Spleen (tissue), 11 donors: ENCODE measurements around the gene AP2A1. TPM values are rescaled to one million over a fixed set of nuclear protein-coding genes. Genes with fewer than 3 reads are reported as not detected.

Experiments used
- DNase-seq: peaks from one replicate; pipeline ENCODE4 v3.0.0-alpha.2; 2020
- H3K27ac ChIP-seq, 8 donors: fragments of 200-600 bp; sonication (generic) in 7 of 8; 1 replicate in 4 of 8; 2 replicates in 4 of 8; pipeline versions ENCODE4 v1.5.0 to v1.8.0; 2016 to 2021; ENCODE audit warnings: inconsistent platforms in 4 of 8, mild to moderate bottlenecking in 4 of 8, moderate library complexity in 1 of 8
- H3K27me3 ChIP-seq, 7 donors: fragments of 200-600 bp; sonication (generic) in 6 of 7; replicated peaks in 1 of 7; 1 replicate in 4 of 7; 2 replicates in 3 of 7; pipeline versions ENCODE4 v1.5.0 to v1.8.0; 2016 to 2021; ENCODE audit warnings: inconsistent platforms in 3 of 7, mild to moderate bottlenecking in 1 of 7
- H3K36me3 ChIP-seq, 6 donors: fragments of 200-600 bp; sonication (generic) in 5 of 6; 1 replicate in 4 of 6; 2 replicates in 2 of 6; pipeline versions ENCODE4 v1.5.0 to v1.8.0; 2016 to 2021; ENCODE audit warnings: inconsistent platforms in 2 of 6
- H3K4me1 ChIP-seq, 6 donors: fragments of 200-600 bp; sonication (generic) in 5 of 6; 1 replicate in 3 of 6; 2 replicates in 3 of 6; pipeline versions ENCODE4 v1.5.0 to v1.8.0; 2016 to 2021; ENCODE audit warnings: inconsistent platforms in 3 of 6
- H3K4me3 ChIP-seq, 8 donors: fragments of 200-600 bp; sonication (generic) in 7 of 8; 1 replicate in 4 of 8; 2 replicates in 4 of 8; pipeline versions ENCODE4 v1.5.0 to v1.8.0; 2016 to 2021; ENCODE audit warnings: inconsistent platforms in 4 of 8, mild to moderate bottlenecking in 4 of 8, moderate library complexity in 2 of 8
- H3K9me3 ChIP-seq, 8 donors: fragments of 200-600 bp; sonication (generic) in 7 of 8; 1 replicate in 4 of 8; 2 replicates in 4 of 8; pipeline versions ENCODE4 v1.5.0 to v1.8.0; 2016 to 2021; ENCODE audit warnings: inconsistent platforms in 4 of 8
- CTCF ChIP-seq, 11 experiments: fragments of 200-600 bp in 7 of 11; fragments of 450-650 bp in 4 of 11; sonication (generic) in 4 of 11; IDR thresholded peaks in 8 of 11; conservative IDR thresholded peaks in 3 of 11; 1 replicate in 7 of 11; 2 replicates in 4 of 11; pipeline versions ENCODE4 v1.4.0 to v1.8.0; 2016 to 2021; ENCODE audit warnings: antibody characterized with exemption in 11 of 11, inconsistent platforms in 4 of 11, mild to moderate bottlenecking in 1 of 11
- POLR2A ChIP-seq, 3 donors: fragments of 450-650 bp; IDR thresholded peaks; one replicate each; pipeline ENCODE4 v1.5.1; 2017; ENCODE audit warnings: antibody characterized with exemption in 3 of 3, mild to moderate bottlenecking in 1 of 3
- POLR2AphosphoS5 ChIP-seq, 3 donors: sonication (generic); formaldehyde crosslinking; IDR thresholded peaks; one replicate each; pipeline ENCODE4 v1.5.1; 2017; ENCODE audit warnings: antibody characterized with exemption in 3 of 3
- WGBS, 5 donors: extraction: QIAGEN DNeasy Blood & Tissue Kit in 3 of 5; methylation state at CpG; one replicate each; pipeline versions ENCODE4 v1.1.5 to v1.1.7; 2013 to 2018; 5-methylcytosine and 5-hydroxymethylcytosine counted together
- intact Hi-C: fragments of 100-400 bp; cut with DNase I; formaldehyde crosslinking; loops from one replicate; pipeline ENCODE4 v1.15.0; 2023; ENCODE audit warnings: low total_unique reads
- polyA plus RNA-seq, 3 donors: library from polyadenylated mRNA; stranded (reverse); fragments of 200-250 nt; gene quantifications; one replicate each; pipeline ENCODE4 v1.2.1, GENCODE V29; 2013
- total RNA-seq, 7 donors: library from RNA; depleted of rRNA in 3 of 7; stranded (reverse); fragments of >200 nt in 3 of 7; fragmentation: NEBNext Ultra II Directional in 4 of 7; extraction: Animal tissue kit (Norgen Biotek cat#: 25700) in 4 of 7; gene quantifications; one replicate each; pipeline versions ENCODE4 v1.1.0 to v1.2.1, GENCODE V29; 2016 to 2021
- donor health status: healthy with polysubstance abuse.
- donor health status: DM: no; HTN: no; CAD: no; lungs with moderate emphysema.
- donor health status: DM: no; HTN: no; CAD: no.
- donor health status: Bipolar disorder and iron deficiency.
- donor health status: healthy.
- donor health status: DM: no; HTN: no; CAD: no.
- donor health status: DM: yes; HTN: yes; CAD: no.

Gene AP2A1
- total and polyA plus RNA-seq, 10 donors = 18.1 to 108 (median 89.1) TPM

DNA sequence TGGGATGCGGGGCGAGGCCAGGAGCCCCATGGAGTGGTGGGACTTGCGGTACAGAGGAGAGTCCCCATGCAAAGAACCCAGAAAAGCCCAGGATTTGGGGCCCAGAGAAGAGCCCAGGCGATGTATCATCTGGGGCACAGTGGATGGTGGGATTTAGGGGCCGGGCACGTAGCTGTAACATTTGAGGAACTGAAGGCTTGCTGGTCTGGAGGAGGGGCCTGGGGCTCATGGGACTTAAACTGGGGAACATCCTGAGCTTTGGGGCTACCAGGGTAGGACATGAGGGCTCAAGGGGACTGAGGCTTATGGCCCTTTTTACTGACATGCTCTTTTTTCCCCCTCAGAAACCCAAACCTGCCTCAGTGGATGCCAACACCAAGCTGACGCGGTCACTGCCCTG lies 64.8 kb downstream of the AP2A1 start:
- H3K4me1 ChIP-seq = peaks cover 0 to 37% (median 6%) of the 10 kb centered on the region in 6 donors
- intact Hi-C loops = no loop called here
- no peak overlapping the region for H3K4me3 ChIP-seq
- peaks cover 0 to 100% (median 84%) of the 10 kb centered on the region in 6 donors for H3K36me3 ChIP-seq
- DNase-seq = no peak
- 80 to 93% (median 89%) methylated on average over 7 to 8 of the region's 8 CpGs for WGBS, 5 donors
- TF ChIP-seq CTCF (IDR thresholded peaks at IDR 0.05 in 8 of 11, conservative IDR thresholded peaks at IDR 0.05 in 3 of 11) (no peak), POLR2A (IDR thresholded peaks at IDR 0.05) (no peak), POLR2AphosphoS5 (IDR thresholded peaks at IDR 0.05) (no peak)
- H3K9me3 ChIP-seq = no peaks in the 10 kb centered on the region
- H3K27me3 ChIP-seq = no peaks in the 10 kb centered on the region
- peak overlapping the region in 3 of 8 donors; percentile 46 to 64 (median 59) for H3K27ac ChIP-seq

DNA sequence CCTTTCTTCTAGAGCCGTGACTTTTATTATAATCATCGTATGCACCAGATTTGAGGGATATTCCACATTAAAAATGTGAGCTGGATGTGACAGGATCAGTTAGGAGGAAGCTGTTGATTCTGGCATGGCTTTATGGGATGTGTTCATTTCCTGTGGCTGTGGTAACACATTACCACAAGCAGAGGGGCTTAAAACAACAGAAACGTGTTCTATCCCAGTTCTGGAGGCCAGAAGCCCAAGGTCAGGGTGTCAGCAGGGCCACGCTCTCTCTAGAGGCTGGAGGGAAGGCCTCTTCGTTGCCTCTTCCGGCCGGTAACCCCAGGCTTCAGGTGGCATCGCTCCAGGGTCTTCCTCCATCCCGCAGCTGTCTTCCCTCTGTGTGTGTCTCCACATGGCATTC lies 65.8 kb downstream of the AP2A1 start:
- H3K27ac ChIP-seq = peak overlapping the region in 3 of 8 donors; percentile 46 to 64 (median 59)
- peaks cover 0 to 31% (median 4%) of the 10 kb centered on the region in 6 donors for H3K4me1 ChIP-seq
- 42 to 60% (median 45%) methylated on average over 9 of the region's 9 CpGs for WGBS, 5 donors
- no peaks in the 10 kb centered on the region for H3K27me3 ChIP-seq
- no peak for DNase-seq
- TF ChIP-seq CTCF (IDR thresholded peaks at IDR 0.05 in 8 of 11, conservative IDR thresholded peaks at IDR 0.05 in 3 of 11) = no peak
- TF ChIP-seq POLR2A (IDR thresholded peaks at IDR 0.05) = no peak
- no peak for TF ChIP-seq POLR2AphosphoS5 (IDR thresholded peaks at IDR 0.05)
- intact Hi-C loops = no loop called here
- H3K36me3 ChIP-seq = peaks cover 0 to 100% (median 90%) of the 10 kb centered on the region in 6 donors
- no peaks in the 10 kb centered on the region for H3K9me3 ChIP-seq
- no peak overlapping the region for H3K4me3 ChIP-seq

GRCh38 chr19:49833599-49833998 lies 66.8 kb downstream of the AP2A1 start:
- DNase-seq = no peak
- peaks cover 0 to 100% (median 94%) of the 10 kb centered on the region in 6 donors for H3K36me3 ChIP-seq
- WGBS, 5 donors = 87 to 96% (median 94%) methylated on average over 6 to 7 of the region's 7 CpGs

GRCh38 chr19:49835562-49835961 lies 68.8 kb downstream of the AP2A1 start:
- TF ChIP-seq POLR2A (IDR thresholded peaks at IDR 0.05) (no peak), POLR2AphosphoS5 (IDR thresholded peaks at IDR 0.05) (no peak), CTCF (IDR thresholded peaks at IDR 0.05 in 8 of 11, conservative IDR thresholded peaks at IDR 0.05 in 3 of 11) (no peak)
- Histone ChIP-seq H3K9me3 (no peaks in the 10 kb centered on the region), H3K27me3 (no peaks in the 10 kb centered on the region), H3K4me1 (peaks cover 0 to 28% (median 4%) of the 10 kb centered on the region in 6 donors), H3K4me3 (no peak overlapping the region), H3K27ac (no peak overlapping the region), H3K36me3 (peaks cover 0 to 100% (median 90%) of the 10 kb centered on the region in 6 donors)
- DNase-seq = no peak
- intact Hi-C loops = no loop called here
- WGBS, 5 donors = 94 to 100% (median 98%) methylated on average over 5 to 12 of the region's 12 CpGs

More at GRCh38 chr19:49833599-49833998, 66.8 kb downstream of the AP2A1 start:
- H3K27me3 ChIP-seq = no peaks in the 10 kb centered on the region
- no peak overlapping the region for H3K4me3 ChIP-seq
- H3K4me1 ChIP-seq = peaks cover 0 to 31% (median 4%) of the 10 kb centered on the region in 6 donors
- no peak overlapping the region for H3K27ac ChIP-seq
- intact Hi-C loops = no loop called here
- TF ChIP-seq CTCF (IDR thresholded peaks at IDR 0.05 in 8 of 11, conservative IDR thresholded peaks at IDR 0.05 in 3 of 11) (no peak), POLR2AphosphoS5 (IDR thresholded peaks at IDR 0.05) (no peak), POLR2A (IDR thresholded peaks at IDR 0.05) (no peak)
- H3K9me3 ChIP-seq = no peaks in the 10 kb centered on the region
